ENCODE measurements around the gene SLC35F3. TPM values are rescaled to one million over a fixed set of nuclear protein-coding genes. Genes with fewer than 3 reads are reported as not detected.

Gene SLC35F3
- total RNA-seq, 1 donor from 2014 or later, result 0.68 TPM

- no peak for ATAC-seq
These were observed 68.6 kb downstream of the SLC35F3 start for GRCh38 chr1:233972951-233973635.

GRCh38 chr1:233975486-233975885 is 71.0 kb downstream of the SLC35F3 start:
- no peak for ATAC-seq

- ATAC-seq, result no peak
These were observed 76.7 kb downstream of the SLC35F3 start for GRCh38 chr1:233981042-233981675.

GRCh38 chr1:233982827-233983518 is 78.5 kb downstream of the SLC35F3 start:
- no peak for ATAC-seq

- ATAC-seq, result no peak
These were observed 79.3 kb downstream of the SLC35F3 start for GRCh38 chr1:233983811-233984210.

GRCh38 chr1:233988963-233989696 is 84.7 kb downstream of the SLC35F3 start:
- no peak for ATAC-seq

GRCh38 chr1:233990486-233990885 is 86.0 kb downstream of the SLC35F3 start:
- ATAC-seq, result no peak

- ATAC-seq, result peak; percentile 96
These were observed 89.2 kb downstream of the SLC35F3 start for GRCh38 chr1:233993651-233994050.

GRCh38 chr1:233994112-233994511 is 89.6 kb downstream of the SLC35F3 start:
- no peak for ATAC-seq

GRCh38 chr1:233998456-233998855 is 94.0 kb downstream of the SLC35F3 start:
- ATAC-seq, result no peak

- peak; percentile 49 for ATAC-seq
These were observed 94.4 kb downstream of the SLC35F3 start for GRCh38 chr1:233998891-233999290.

GRCh38 chr1:234000557-234001041 is 96.1 kb downstream of the SLC35F3 start:
- ATAC-seq, result no peak

- peak; percentile 63 for ATAC-seq
These were observed 97.3 kb downstream of the SLC35F3 start for GRCh38 chr1:234001817-234002216.

- no peak for ATAC-seq
These were observed 100.1 kb downstream of the SLC35F3 start for GRCh38 chr1:234004591-234004990.

- no peak for ATAC-seq
These were observed 103.2 kb downstream of the SLC35F3 start for GRCh38 chr1:234007684-234008083.

- ATAC-seq, result no peak
These were observed 104.1 kb downstream of the SLC35F3 start for GRCh38 chr1:234008591-234008990.

- no peak for ATAC-seq
These were observed 105.2 kb downstream of the SLC35F3 start for GRCh38 chr1:234009668-234010067.

GRCh38 chr1:234014208-234014607 is 109.7 kb downstream of the SLC35F3 start:
- ATAC-seq, result no peak

GRCh38 chr1:234018816-234019215 is 114.3 kb downstream of the SLC35F3 start:
- ATAC-seq, result peak; percentile 77

GRCh38 chr1:234019387-234019786 is 114.9 kb downstream of the SLC35F3 start:
- no peak for ATAC-seq

GRCh38 chr1:234022302-234022701 is 117.8 kb downstream of the SLC35F3 start:
- ATAC-seq, result no peak

GRCh38 chr1:234039603-234040002 is 135.1 kb downstream of the SLC35F3 start:
- no peak for ATAC-seq
